ENCODE results near the gene ATP6V0E2. TPM values are rescaled to one million over a fixed set of nuclear protein-coding genes. Genes with fewer than 3 reads are reported as not detected.

Gene ATP6V0E2
- total RNA-seq, 1 experiment from 2014 or later, result 28.8 TPM

DNA sequence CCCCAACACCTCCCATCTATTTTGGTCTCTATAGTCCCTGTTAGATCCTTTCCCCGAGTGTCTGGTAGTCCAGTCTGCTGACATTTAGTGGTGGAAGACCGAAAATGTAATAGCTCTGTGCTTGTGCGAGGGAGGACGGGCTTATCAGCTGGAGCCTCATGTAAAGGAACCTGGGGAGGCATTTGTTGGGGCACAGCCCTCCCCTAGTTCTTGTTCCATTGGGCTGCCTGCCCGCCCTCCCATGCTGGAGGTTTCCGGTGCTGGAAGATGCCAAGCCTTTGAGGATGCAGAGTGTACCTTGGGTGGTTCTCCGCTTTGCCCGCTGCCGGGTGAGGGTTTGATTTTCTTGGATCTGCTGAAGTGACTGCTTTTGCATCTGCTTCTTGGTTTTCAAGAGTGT, 30.2 kb upstream of the ATP6V0E2 start:
- TF ChIP-seq, protein P1, sequence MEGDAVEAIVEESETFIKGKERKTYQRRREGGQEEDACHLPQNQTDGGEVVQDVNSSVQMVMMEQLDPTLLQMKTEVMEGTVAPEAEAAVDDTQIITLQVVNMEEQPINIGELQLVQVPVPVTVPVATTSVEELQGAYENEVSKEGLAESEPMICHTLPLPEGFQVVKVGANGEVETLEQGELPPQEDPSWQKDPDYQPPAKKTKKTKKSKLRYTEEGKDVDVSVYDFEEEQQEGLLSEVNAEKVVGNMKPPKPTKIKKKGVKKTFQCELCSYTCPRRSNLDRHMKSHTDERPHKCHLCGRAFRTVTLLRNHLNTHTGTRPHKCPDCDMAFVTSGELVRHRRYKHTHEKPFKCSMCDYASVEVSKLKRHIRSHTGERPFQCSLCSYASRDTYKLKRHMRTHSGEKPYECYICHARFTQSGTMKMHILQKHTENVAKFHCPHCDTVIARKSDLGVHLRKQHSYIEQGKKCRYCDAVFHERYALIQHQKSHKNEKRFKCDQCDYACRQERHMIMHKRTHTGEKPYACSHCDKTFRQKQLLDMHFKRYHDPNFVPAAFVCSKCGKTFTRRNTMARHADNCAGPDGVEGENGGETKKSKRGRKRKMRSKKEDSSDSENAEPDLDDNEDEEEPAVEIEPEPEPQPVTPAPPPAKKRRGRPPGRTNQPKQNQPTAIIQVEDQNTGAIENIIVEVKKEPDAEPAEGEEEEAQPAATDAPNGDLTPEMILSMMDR (IDR thresholded peaks at IDR 0.05; ENCODE audit: unreplicated experiment), result no peak
- H3K36me3 Mint-ChIP-seq (ENCODE audit: insufficient read depth, unreplicated experiment), result peaks cover 11% of the 10 kb centered on the region
- no peak overlapping the region for H3K4me3 Mint-ChIP-seq (ENCODE audit: low read depth, unreplicated experiment)
- CTCF ChIA-PET, result no interaction called here
- H3K27ac Mint-ChIP-seq (ENCODE audit: unreplicated experiment), result no peak overlapping the region
- H3K9me3 Mint-ChIP-seq (ENCODE audit: low read depth, unreplicated experiment), result no peaks in the 10 kb centered on the region
- H3K4me1 Mint-ChIP-seq (ENCODE audit: low read depth, unreplicated experiment), result no peaks in the 10 kb centered on the region
- no peak for DNase-seq
- H3K27me3 Mint-ChIP-seq (ENCODE audit: unreplicated experiment), result no peaks in the 10 kb centered on the region
- intact Hi-C loops (cut with micrococcal nuclease; ENCODE audit: unreplicated experiment), result no loop called here
- BruUV-seq (replicated peaks), result no TSS peak

DNA sequence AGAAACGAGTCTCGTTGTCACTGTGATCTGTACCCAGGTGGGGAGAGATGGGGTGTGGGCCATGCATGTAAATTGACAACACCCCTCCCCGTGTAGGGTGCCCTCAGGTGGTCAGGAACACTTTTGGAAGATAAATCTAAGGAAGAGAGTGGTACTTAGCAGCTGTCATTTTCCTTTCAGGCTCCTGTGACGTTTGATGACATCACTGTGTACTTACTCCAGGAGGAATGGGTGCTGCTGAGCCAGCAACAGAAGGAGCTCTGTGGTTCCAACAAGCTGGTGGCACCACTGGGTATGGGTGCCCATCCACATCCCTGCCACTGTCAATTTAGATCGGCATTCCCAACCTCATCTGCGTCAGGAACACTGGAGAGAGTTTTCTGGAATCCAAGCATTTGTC, 29.3 kb upstream of the ATP6V0E2 start:
- Mint-ChIP-seq H3K9me3 (ENCODE audit: low read depth, unreplicated experiment) (no peaks in the 10 kb centered on the region), H3K4me1 (ENCODE audit: low read depth, unreplicated experiment) (no peaks in the 10 kb centered on the region), H3K36me3 (ENCODE audit: insufficient read depth, unreplicated experiment) (peaks cover 2% of the 10 kb centered on the region), H3K27ac (ENCODE audit: unreplicated experiment) (no peak overlapping the region), H3K27me3 (ENCODE audit: unreplicated experiment) (no peaks in the 10 kb centered on the region), H3K4me3 (ENCODE audit: low read depth, unreplicated experiment) (no peak overlapping the region)
- no TSS peak for BruUV-seq (replicated peaks)
- no peak for DNase-seq
- intact Hi-C loops (cut with micrococcal nuclease; ENCODE audit: unreplicated experiment), result no loop called here
- TF ChIP-seq, protein P1 (IDR thresholded peaks at IDR 0.05; ENCODE audit: unreplicated experiment), result no peak
- CTCF ChIA-PET, result no interaction called here

DNA sequence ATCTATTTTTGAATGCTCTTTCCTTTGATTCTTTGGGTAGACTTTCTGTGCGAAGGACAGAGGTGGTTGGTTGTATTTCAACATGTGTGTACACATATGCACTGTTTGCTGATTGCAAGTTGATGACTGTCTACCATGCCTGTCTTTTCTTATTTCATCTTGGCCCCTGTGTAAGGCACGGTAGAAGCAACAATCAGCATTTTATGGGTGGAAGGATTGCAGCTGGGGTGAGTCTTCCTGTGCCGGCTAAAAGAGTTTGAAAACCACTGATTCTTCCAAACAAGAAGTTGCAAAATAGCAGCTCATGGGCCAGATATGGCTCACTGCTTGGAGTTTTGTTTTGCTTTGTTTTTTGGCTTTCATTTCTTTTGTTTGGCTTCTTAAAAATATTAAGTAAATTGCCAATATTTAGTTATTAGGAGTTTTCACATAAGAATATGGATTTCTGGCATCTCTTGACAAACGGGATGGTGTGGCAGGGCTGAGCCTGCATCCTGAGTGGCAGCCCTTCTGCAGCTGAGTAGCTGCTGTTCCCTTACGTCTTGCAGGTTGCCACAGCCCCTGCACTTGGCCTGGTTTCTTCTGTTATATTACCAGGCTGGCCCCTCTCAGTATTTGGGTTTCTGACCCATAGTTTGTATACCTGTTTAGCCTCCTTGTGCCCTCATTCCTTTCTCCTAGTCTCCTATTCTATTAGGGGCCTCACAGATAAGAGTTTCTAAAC, 28.4 kb upstream of the ATP6V0E2 start:
- no peak for DNase-seq
- H3K27ac Mint-ChIP-seq (ENCODE audit: unreplicated experiment), result no peak overlapping the region
- no peaks in the 10 kb centered on the region for H3K9me3 Mint-ChIP-seq (ENCODE audit: low read depth, unreplicated experiment)
- CTCF ChIA-PET, result no interaction called here
- BruUV-seq (replicated peaks), result no TSS peak
- H3K36me3 Mint-ChIP-seq (ENCODE audit: insufficient read depth, unreplicated experiment), result peaks cover 5% of the 10 kb centered on the region
- TF ChIP-seq, protein P1 (IDR thresholded peaks at IDR 0.05; ENCODE audit: unreplicated experiment), result no peak
- no peaks in the 10 kb centered on the region for H3K4me1 Mint-ChIP-seq (ENCODE audit: low read depth, unreplicated experiment)
- H3K27me3 Mint-ChIP-seq (ENCODE audit: unreplicated experiment), result no peaks in the 10 kb centered on the region
- intact Hi-C loops (cut with micrococcal nuclease; ENCODE audit: unreplicated experiment), result no loop called here
- H3K4me3 Mint-ChIP-seq (ENCODE audit: low read depth, unreplicated experiment), result no peak overlapping the region

DNA sequence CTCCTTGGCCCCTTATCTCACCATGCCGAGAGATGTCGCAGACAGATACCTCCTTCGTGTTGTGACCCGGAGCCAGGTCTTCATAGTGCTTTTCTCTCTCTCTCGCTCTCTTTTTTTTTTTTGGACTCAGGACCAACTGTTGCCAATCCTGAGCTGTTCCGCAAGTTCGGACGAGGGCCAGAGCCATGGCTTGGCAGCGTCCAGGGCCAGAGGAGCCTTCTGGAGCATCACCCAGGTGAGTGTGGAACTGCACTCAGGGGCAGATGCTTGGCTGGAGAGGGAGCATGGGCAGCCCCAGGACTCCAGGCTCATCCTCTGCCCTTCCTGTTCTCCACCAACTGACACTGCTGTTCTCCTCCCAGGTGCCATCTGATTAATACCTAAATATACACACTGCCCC, 27.7 kb upstream of the ATP6V0E2 start:
- Mint-ChIP-seq H3K4me1 (ENCODE audit: low read depth, unreplicated experiment) (no peaks in the 10 kb centered on the region), H3K4me3 (ENCODE audit: low read depth, unreplicated experiment) (no peak overlapping the region), H3K27me3 (ENCODE audit: unreplicated experiment) (no peaks in the 10 kb centered on the region), H3K27ac (ENCODE audit: unreplicated experiment) (no peak overlapping the region), H3K36me3 (ENCODE audit: insufficient read depth, unreplicated experiment) (peaks cover 5% of the 10 kb centered on the region), H3K9me3 (ENCODE audit: low read depth, unreplicated experiment) (no peaks in the 10 kb centered on the region)
- TF ChIP-seq, protein P1 (IDR thresholded peaks at IDR 0.05; ENCODE audit: unreplicated experiment), result no peak
- intact Hi-C loops (cut with micrococcal nuclease; ENCODE audit: unreplicated experiment), result no loop called here
- no peak for DNase-seq
- CTCF ChIA-PET, result no interaction called here
- no TSS peak for BruUV-seq (replicated peaks)

Data from Calu3 (cell line).